GM23248 (cell line): Measurements from ENCODE around the gene RTN4R.

Experiments used
- EZH2 ChIP-seq: fragments of 200-600 bp; sonication (generic); IDR thresholded peaks from 2 replicates; pipeline ENCODE4 v1.6.1; 2018; ENCODE audit warnings: antibody characterized with exemption, mild to moderate bottlenecking; ENCODE audit not compliant: insufficient read depth, poor library complexity, severe bottlenecking
- EZH2phosphoT487 ChIP-seq: fragments of 200-600 bp; sonication (generic); IDR thresholded peaks from 2 replicates; pipeline ENCODE4 v1.6.1; 2018; ENCODE audit warnings: antibody characterized with exemption, moderate library complexity, mild to moderate bottlenecking, low read depth; ENCODE audit not compliant: insufficient read depth

- no peak for TF ChIP-seq EZH2
- TF ChIP-seq EZH2phosphoT487 = no peak
Observed at GRCh38 chr22:20272700-20273099, 4.6 kb upstream of the RTN4R start.
